Measurements from ENCODE around the gene CNOT6.

- TF ChIP-seq CTCF (conservative IDR thresholded peaks at IDR 0.05 in 1 of 2, IDR thresholded peaks at IDR 0.05 in 1 of 2; ENCODE audit: low read depth in 1 of 2, low read length in 2 of 2) (no peak), EZH2 (IDR thresholded peaks at IDR 0.05; ENCODE audit: low read length, missing control alignments) (no peak)
These were observed 26.9 kb upstream of the CNOT6 start for GRCh38 chr5:180467028-180467975.

Measured in fibroblast of lung (primary cell).